NCI-H2196 (cell line): Measurements from ENCODE around the gene CCNT1.
"Not testable (repeated sequence)": the region's sequence is repeated elsewhere in the genome, so short reads cannot be mapped to it uniquely, and the experiment has no call there.

Experiments
- DNase-seq: peaks from one replicate; lab custom pipeline; 2025; ENCODE audit not compliant: unreplicated experiment; lab: John Stamatoyannopoulos, UW

Gene CCNT1

GRCh38 chr12:48641752-48642555 is 74.6 kb downstream of the CCNT1 start:
- not testable (repeated sequence) for DNase-seq

GRCh38 chr12:48640854-48641253 is 75.7 kb downstream of the CCNT1 start:
- no peak for DNase-seq

GRCh38 chr12:48640428-48640827 is 76.1 kb downstream of the CCNT1 start:
- no peak for DNase-seq
